Stimulated activated CD4-positive, alpha-beta T cell treated with anti-CD3 and anti-CD28 coated beads, Interleukin-2, amount 100 ng/mL, for 24 hours (primary cell): ENCODE measurements around the gene ZNF471.

Experiments used
- DNase-seq, 2 donors: peaks; one replicate each; pipeline ENCODE4 v3.0.0-alpha.2; 2020

The ZNF471 gene

GRCh38 chr19:56507446-56508289, at the start of gene ZNF471:
Gene ZNF471, plus strand, starts transcription at chr19:56507855. Its CDS starts 3,717 bp downstream, at chr19:56511572.
- peak; percentile 77 for DNase-seq

- DNase-seq, result no peak
Observed at GRCh38 chr19:56474308-56474707, 33.3 kb upstream of the ZNF471 start.

GRCh38 chr19:56476093-56476492, 31.6 kb upstream of the ZNF471 start:
- no peak for DNase-seq

- DNase-seq, result peak in 1 of 2 donors; percentile 6
Observed at GRCh38 chr19:56476651-56477428, 30.8 kb upstream of the ZNF471 start, which contains the start of gene ZNF667. Gene ZNF667, minus strand, starts transcription at chr19:56477345. Its CDS starts 14,975 bp downstream, at chr19:56462370.

- peak; percentile 40 to 62 for DNase-seq
Observed at GRCh38 chr19:56477429-56478338, 30.0 kb upstream of the ZNF471 start.

GRCh38 chr19:56491399-56491798, 16.3 kb upstream of the ZNF471 start:
- DNase-seq, result no peak

GRCh38 chr19:56504581-56504980, 3.1 kb upstream of the ZNF471 start:
- DNase-seq, result no peak

GRCh38 chr19:56508290-56508778, 679 bp downstream of the ZNF471 start:
- DNase-seq, result no peak

- no peak for DNase-seq
Observed at GRCh38 chr19:56525214-56525860, 17.7 kb downstream of the ZNF471 start.

GRCh38 chr19:56537442-56537841, 29.8 kb downstream of the ZNF471 start:
- no peak for DNase-seq

GRCh38 chr19:56538254-56538760, 30.7 kb downstream of the ZNF471 start:
- peak; percentile 84 to 91 for DNase-seq

- peak; percentile 75 for DNase-seq
Observed at GRCh38 chr19:56538761-56539263, 31.2 kb downstream of the ZNF471 start, which contains the start of gene ZFP28. Gene ZFP28, plus strand, starts transcription at chr19:56538948. Its CDS starts 71 bp downstream, at chr19:56539019.

- no peak for DNase-seq
Observed at GRCh38 chr19:56543776-56544175, 36.1 kb downstream of the ZNF471 start.

- no peak for DNase-seq
Observed at GRCh38 chr19:56547535-56547934, 39.9 kb downstream of the ZNF471 start.

- no peak for DNase-seq
Observed at GRCh38 chr19:56554272-56554869, 46.7 kb downstream of the ZNF471 start.

GRCh38 chr19:56562766-56563165, 55.1 kb downstream of the ZNF471 start:
- DNase-seq, result no peak

GRCh38 chr19:56566904-56567273, 59.2 kb downstream of the ZNF471 start:
- DNase-seq, result peak; percentile 47 to 64

- peak; percentile 90 to 91 for DNase-seq
Observed at GRCh38 chr19:56567274-56568120, 59.8 kb downstream of the ZNF471 start, which contains the start of gene ZNF470. Gene ZNF470, plus strand, starts transcription at chr19:56567468. Its CDS starts 2,844 bp downstream, at chr19:56570312.

GRCh38 chr19:56572589-56572988, 64.9 kb downstream of the ZNF471 start:
- no peak for DNase-seq

- DNase-seq, result no peak
Observed at GRCh38 chr19:56573914-56574313, 66.3 kb downstream of the ZNF471 start.
